Kidney capillary endothelial cell (primary cell): ENCODE data around the gene WASHC4.
A peak's percentile ranks its signal among the peaks of the same experiment; 100 is the strongest.
"Not testable (repeated sequence)": the region's sequence is repeated elsewhere in the genome, so short reads cannot be mapped to it uniquely, and the experiment has no call there.

Source experiments
- DNase-seq: peaks from one replicate; pipeline ENCODE4 v3.0.0-alpha.2; 2018; ENCODE audit warnings: low spot score

WASHC4 gene

DNA sequence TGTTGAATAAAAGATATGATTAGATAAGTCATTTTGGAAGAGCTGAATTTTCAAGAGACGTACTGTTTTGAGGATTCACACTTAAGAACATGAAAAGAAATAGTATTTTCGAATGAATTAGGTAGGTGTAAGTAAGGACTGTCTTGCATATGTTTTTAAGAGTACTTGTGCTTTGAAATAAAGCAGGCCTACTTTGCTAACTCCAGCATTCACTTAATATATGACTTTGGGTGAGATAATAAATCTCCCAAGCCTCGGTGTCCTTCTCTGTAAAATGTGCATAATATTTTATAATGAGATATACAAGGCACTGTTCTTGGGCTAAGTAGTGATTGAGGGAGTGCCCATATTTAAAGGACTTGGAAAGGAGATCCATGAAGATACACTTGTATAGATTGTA lies 54.6 kb downstream of the WASHC4 start:
- DNase-seq: no peak

DNA sequence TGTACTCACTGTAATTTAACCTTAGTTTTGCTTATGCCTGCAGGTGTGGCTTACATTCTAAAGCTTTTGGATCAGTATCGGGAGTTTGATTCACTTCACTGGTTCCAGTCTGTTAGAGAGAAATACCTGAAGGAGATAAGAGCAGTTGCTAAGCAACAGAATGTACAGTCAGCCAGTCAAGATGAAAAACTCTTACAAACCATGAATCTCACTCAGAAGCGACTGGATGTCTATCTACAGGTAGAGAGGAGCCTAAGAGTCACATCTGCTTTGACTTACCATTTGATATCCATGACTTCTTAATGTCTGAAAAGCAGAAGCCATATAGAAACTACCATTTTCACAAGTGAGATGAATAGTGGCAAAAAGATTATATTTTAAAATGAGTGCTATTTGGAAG lies 56.5 kb downstream of the WASHC4 start:
- no peak for DNase-seq

DNA sequence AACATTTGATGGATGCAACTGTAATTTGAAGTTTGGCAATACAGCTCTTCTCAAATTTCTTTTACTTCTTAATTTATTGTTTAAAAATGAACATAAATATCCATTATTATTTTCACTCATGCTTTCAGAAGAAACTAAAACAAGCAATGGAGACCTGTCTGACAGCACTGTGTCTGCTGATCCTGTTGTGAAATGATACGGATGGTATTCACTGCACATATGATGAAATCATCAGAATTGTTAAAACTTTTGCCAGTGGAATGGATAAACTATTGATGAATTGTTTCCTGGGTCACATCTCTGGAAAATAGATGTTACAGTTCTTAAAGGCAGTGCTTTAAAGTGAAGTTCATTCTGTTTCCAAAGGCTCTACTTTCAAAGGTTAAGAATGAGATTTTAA lies 59.2 kb downstream of the WASHC4 start:
- DNase-seq: no peak

DNA sequence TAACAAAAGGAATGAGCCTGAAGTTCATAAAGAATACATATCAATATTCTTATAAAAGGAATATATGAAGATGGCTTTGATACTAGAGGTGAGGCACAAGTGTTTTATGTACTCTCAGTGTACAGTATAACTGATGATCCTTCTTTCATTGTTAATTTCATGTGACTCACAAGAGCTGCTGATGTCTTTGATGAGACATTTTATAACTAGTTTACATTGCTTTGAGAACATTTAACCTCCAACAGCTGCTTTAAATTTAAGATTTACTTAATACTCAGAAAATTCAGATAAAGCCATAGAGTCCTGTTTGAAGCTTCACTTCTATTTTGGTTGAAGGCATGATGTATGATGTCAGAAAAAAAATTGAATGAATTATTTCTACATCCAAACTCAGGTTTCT lies 59.8 kb downstream of the WASHC4 start:
- no peak for DNase-seq

DNA sequence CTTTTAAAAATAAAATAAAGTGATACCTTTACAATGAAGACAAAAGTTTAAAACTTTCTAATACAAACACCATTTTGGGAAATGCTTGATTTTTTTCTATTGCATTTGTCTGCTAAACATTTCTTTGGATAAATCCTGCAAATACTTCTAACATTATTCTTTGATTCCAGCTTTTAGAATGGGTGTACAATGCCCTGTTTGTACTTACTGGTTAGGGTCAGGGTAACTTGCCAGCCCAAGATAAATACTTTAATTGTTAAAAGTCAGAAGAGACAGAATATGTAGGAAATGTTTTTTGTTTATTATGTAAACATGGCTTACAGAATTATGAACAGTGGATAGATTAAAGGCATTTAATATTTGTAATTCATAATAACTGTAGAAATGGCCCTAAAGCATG lies 60.5 kb downstream of the WASHC4 start:
- DNase-seq: no peak

DNA sequence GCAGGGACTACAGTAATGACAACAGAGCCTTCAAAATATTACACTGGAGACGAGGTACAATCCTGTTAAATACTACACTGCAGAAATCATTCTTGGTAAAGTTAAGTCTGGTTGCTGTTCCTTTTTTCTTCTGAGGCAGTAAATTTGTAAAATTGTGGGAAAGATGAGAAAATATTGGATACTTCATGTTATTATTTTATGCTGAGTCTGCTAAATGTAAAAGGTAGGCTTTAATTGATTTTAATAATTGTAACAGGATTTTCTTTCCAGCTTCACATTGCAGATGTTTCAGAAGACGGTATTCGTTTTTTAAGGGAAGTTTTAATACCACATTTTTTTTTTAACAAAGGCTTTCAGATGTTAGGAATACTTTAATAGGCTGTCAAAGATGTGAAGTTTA lies 62.6 kb downstream of the WASHC4 start:
- no peak for DNase-seq

DNA sequence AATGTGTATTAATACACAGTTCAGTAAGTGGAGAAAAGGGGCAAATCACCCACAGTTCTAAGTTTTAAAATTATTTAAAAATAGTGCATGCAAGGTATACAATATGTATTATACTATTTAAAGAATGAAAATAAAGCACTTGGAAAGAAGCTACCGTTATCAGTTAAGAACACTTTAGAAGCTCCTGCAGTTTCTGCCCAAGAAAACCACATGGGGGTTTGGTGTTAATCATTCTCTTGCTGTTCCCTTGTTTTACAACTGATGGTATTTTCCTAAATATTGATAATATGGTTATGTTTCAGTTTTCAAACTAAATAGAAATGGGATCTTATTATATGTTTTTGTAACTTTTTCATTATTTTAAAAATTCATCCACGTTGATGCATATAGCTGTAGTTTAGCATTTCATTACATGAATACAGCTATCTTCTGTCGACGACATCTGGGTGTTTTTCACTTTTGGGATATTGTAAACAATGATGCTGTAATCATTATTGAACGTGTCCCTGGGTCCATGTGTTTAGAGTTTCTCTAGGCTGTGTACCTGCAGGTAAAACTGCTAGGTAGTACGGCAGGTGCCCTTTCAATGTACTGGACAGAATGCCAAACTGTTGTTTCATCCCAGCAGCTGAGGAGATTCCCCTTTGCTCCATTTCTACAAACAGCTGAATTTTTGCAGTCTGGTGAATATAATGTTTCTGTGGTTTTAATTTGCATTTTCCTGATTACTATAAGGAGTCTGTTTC lies 64.3 kb downstream of the WASHC4 start:
- no peak for DNase-seq

DNA sequence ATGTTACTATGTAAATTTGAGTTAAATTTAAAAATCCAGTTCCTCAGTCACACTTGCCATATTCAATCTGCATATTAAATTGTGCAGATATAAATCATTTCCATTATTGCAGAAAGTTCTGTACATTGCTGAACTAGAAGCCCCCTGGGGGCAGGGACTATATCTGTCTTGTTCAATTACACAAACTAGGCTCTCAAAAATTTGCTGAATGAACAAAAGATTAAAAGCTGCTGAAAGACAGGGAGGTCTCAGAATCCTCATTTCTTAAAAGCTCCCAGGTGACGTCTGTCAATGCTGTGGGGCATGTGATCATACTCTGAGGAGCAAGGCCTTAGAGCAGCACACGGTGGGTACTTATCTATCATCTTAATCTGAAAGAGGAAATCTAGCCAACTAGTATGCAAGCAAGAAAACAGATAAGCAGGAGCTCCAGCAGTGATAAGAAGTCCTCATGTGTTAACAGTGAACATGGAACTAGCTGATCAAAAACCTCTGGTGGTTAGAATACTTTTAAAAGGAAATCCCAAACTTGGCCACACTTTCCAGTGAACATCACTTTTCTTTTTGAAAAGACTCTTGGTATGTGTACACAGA lies 68.0 kb downstream of the WASHC4 start:
- no peak for DNase-seq

DNA sequence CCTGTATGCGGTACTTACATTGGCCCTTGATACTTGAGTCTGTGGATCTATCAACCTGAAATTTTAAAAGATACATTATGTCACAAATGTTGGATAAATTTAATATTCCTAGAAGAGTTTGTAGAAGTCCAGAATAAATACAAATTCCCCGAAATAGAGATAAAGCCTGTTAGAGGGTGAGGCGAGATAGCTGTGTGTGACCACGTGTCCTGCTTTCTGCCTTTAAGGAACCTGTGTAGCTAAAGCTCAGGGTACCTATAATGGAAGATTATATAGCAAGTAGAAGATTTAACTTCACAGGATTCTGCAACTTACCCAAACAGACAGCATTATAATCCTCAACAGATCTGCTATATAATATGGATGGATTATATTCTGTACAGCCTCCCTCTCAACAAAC lies 69.7 kb downstream of the WASHC4 start:
- no peak for DNase-seq

DNA sequence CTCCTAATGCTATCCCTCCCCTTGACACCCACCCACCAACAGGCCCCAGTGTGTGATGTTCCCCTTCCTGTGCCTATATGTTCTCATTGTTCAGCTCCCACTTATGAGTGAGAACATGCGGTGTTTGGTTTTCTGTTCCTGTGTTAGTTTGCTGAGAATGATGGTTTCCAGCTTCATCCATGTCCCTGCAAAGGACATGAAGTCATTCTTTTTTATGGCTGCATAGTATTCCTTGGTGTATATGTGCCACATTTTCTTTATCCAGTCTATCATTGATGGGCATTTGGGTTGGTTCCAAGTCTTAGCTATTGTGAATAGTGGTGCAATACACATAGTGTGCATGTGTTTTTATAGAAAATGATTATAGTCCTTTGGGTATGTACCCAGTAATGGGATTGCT lies 71.6 kb downstream of the WASHC4 start:
- not testable (repeated sequence) for DNase-seq

DNA sequence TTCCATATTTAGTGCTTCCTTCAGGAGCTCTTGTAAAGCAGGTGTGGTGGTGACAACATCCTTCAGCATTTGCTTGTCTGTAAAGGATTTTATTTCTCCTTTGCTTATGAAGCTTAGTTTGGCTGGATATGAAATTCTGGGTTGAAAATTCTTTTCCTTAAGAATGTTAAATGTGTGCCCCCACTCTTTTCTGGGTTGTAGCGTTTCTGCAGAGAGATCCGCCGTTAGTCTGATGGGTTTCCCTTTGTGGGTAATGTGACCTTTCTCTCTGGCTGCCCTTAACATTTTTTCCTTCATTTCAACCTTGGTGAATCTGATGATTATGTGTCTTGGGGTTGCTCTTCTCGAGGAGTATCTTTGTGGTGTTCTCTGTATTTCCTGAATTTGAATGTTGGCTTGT lies 75.9 kb downstream of the WASHC4 start:
- DNase-seq: not testable (repeated sequence)

DNA sequence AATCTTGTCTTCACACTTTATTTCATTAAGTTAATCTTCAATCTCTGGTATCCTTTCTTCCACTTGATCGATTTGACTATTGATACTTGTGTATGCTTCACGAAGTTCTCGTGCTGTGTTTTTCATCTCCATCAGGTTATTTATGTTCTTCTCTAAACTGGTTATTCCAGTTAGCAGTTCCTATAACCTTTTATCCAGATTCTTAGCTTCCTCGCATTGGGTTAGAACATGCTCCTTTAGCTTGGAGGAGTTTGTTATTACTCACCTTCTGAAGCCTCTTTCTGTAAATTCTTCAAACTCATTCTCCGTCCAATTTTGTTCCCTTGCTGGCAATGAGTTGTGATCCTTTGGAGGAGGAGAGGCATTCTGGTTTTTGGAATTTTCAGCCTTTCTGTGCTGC lies 76.4 kb downstream of the WASHC4 start:
- DNase-seq: not testable (repeated sequence)

DNA sequence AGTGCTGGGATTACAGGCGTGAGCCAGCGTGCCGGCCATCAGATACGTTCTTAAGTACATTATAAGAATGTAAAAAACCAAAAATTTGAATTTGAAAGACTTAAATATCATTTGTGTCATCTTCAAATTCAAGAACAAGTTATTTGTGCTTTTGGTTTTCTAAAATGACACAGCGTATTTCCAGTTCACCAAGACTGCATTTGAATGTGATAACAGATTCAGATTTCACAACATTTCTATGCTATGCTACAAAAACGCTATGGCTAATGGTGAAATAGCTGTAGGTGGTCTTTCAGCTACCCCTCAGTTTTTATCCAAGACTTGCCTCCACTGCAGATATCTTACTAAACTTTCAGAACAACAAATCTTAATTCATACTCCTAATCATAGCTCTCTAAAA lies 81.8 kb downstream of the WASHC4 start:
- no peak for DNase-seq

DNA sequence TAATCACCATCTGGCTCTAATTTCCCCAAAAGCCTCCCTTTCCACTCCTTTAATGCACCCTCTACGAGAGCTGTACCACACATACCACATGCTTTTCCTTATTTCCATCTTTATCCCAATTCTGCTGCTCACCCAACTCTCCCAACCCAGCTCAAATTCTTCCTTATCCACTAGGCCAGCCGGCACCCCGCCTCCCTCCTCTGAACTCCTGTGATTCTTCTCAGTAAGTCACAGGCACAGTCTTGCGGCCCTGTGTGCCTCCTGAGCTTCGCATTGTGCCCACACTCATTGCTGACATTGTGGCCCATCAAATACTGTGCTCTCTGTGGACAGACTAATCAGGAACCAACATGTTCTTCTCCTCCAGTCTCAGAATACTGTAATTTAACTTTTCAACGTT lies 83.0 kb downstream of the WASHC4 start:
- DNase-seq: no peak

DNA sequence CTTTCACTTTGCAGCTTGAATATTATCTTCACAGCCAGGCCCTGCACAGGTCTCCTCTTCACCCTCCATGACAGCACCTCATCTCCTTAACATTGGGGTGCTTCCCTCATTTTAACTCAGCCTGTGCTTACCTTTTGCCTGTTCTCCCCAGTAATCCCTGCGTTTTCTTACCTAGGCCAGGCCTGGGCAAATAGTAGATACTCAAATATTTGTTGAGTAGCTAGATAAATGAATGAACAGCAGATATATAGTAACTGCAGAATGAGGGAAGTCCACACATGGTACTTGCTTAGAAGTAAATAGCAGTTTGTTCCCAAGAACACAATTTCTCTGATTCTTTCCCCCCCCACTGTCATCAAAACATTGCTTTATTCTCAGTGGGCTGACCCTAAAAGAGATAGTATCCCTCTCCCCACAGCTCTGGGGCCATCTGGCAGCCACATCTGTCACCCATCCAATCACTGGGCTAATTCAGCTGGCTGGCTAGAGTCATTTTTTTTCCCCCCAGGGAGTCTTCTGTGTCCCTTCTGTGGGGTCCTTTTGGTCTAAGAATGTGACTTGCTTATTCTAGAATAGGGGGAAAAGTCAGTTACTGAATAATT lies 85.2 kb downstream of the WASHC4 start:
- no peak for DNase-seq

DNA sequence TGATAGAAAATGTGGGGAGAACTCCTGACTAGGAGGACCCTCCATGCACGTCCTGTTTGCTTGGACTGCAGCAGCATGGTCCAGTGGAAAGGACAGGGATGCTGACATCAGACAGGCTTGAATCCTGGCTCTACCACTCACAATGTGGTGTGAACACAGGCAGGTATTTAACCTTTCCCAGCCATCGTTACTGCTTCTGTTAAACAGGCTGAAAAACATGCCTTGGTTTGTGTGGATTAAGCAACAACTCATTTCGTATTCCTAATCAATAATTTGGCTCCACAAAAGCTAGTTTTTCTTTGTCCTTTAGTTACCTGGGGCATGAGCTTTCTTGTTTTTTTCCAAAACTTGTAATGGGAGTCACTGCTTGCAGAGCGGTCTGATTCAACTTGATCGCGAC lies 87.4 kb downstream of the WASHC4 start:
- DNase-seq: no peak

DNA sequence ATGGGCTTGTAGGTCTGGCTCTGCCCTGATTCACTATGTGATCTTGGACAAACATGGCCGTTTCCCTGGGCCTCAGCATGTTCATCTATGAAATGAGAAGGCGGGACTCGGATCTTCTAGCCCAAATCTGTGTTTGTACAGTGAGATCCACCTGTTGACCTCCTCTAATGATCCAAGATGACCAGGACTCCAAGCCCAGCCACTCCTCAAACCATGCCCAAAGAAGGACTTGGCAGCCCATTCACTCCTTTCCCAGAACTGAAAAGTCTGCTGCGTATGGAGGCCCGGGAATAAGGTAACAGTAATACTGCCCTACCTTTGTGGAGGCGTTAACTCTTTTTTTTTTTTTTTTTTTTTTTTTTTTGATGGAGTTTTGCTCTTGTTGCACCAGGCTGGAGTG lies 88.6 kb downstream of the WASHC4 start:
- DNase-seq: no peak

DNA sequence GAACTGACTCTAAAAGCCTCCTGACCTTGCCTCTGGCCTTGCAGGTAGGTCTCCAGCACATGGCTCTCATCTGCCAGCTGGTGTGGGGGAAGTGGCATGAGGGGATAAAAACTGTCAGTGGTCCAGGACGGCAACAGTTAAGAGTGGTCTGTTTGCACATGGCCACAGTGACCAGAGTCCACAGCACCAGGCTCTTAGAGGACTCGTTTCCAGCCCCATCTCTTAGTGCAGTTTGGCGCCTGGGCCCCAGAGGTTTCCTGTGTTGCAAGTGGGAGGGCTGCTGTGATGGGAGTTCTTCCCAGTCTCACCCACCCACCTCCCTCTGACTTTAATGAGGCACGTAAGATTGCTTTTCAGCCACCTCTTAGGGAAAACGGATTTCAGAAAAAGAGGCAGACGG lies 91.4 kb downstream of the WASHC4 start:
- DNase-seq: no peak

DNA sequence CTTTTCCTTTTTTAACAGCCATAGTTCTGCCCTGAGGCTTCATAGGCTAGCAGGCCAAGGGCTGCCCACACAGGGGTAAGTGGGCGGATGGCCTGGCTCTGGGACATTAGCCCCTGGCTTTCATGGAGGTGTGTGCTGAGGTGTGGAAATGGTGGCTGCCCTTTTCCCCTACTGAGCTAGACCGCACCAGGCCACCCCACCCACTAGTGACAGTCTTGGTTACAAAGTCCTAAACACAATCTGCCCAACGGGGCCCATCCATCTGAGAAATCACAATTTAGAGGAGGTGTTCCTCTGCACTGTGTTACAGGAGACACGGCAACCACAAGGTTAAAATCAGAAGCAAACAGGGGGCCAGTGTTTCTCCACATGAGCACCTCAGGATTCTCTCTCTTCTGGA lies 92.9 kb downstream of the WASHC4 start:
- no peak for DNase-seq

DNA sequence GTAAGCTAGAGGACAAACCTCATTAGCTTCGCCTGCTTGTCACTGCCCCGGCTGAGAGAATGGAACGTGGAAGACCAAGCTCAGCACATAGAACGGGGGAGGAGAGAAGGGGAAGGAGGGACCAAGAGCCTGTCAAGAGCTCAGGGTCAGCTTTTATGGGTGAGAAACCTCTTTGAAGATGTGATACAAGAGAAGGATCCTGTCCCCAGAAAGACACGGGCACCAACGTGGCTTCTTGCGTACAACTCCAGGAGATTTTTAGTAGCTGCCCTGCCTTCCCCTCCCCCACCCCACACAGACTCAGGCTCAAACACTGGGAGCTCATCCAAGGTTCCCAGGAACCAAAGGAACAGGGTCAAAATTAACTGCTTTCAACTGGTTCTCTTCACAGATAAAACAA lies 93.8 kb downstream of the WASHC4 start:
- no peak for DNase-seq

DNA sequence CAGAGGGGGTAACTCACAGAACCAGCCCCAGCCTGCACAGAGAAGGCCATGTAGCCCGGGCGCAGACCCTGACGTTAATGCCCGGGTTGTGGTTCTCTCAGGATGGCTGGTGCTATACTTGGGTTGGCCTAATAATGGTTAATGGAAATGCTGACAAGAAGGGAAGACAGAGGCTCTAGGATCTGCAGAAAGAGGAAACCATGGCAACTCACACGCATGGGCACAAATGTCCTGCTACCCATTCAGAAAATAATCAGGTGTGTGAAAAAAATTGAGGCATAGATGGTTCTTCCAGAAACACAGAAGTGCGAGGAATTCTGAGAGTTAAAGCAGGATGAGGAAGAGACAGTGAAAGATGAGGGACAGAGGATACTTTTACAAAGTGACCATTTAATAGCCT lies 94.7 kb downstream of the WASHC4 start:
- DNase-seq: no peak

DNA sequence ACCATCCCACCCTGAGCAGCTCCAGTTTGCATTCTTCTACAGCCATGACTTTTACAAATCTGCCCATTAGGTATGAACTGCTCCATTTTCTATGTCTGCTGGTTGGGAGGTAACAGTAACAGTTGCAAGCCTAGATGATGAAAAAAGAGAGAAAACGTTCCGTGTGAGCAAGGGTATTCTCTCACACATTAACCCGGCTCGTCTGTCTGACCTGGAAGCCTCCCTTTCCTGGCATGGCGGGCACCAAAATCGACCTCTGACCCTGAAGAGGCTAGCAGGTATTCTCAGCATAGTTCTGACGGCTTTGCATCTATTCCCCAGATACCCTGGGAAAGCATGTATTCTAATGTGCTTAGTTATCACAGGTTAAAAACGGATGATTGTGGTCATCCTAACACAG lies 96.6 kb downstream of the WASHC4 start:
- no peak for DNase-seq

DNA sequence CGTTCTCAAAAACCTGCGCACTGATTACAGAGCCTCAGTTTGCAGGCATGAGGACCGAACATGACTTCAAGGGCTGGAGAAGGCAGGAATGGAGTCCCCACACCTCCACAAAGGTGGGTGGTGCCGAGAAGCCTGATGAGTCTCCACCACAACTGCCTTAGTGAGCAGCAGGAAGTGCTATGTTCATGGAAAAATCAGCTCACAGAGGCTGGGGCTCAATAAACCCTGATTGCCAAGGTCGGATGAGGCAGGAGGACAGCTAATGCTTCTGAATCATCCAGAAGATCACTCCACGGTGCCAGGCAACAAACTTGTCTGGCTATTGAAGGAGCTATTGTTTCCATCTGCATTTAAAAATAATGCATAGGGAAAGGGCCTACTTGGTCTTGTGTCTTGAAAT lies 97.4 kb downstream of the WASHC4 start:
- DNase-seq: peak; percentile 87
